Mesenteric fat pad (tissue), 1 donor: Measurements from ENCODE around the gene TRABD2B. TPM values are rescaled to one million over a fixed set of nuclear protein-coding genes. Genes with fewer than 3 reads are reported as not detected.

ENCODE experiments used
- DNase-seq: peaks from one replicate; pipeline ENCODE4 v3.0.0-alpha.2; 2020; ENCODE audit warnings: low spot score
- total RNA-seq: library from RNA; stranded (reverse); fragmentation: NEBNext Ultra II Directional; extraction: Animal tissue kit (Norgen Biotek cat#: 25700); gene quantifications from one replicate; pipeline ENCODE4 v1.2.1, GENCODE V29; 2021
- donor health status: DM: yes; HTN: yes; CAD: no.

Gene TRABD2B
- total RNA-seq, 1 donor from 2014 or later, result 2.3 TPM

GRCh38 chr1:47855230-47855629 is 142.0 kb downstream of the TRABD2B start:
- no peak for DNase-seq

DNA sequence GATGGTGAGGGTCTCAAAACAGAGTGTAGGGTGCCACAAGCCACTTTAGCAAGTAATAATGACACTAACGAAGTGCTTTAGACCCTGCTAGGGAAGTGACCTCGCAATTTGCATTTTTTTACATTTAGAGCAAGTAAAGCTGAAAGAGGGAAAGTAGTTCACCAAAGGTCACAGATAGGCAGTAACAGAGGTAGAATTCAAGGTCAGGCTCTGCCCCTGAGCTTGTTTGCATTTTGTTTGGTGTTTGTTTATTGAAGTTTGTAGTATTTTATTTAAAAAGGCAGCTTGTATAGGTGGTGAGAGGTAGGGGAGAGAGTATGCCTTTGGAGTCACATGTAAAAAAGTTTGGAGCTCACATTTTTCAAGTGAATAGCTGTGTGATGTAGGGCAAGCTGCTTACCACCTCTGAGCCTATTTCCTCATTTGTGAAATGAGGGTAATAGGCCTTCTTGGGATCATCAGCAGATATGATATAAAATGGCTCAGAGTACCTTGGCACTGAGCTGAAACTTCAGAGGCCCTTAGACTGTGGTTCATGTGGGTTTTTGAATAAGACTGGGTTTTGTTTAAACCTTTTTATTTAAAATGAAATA is 142.5 kb downstream of the TRABD2B start:
- no peak for DNase-seq

- no peak for DNase-seq
These were observed 143.3 kb downstream of the TRABD2B start for GRCh38 chr1:47853852-47854251.

GRCh38 chr1:47853059-47853458 is 144.1 kb downstream of the TRABD2B start:
- peak; percentile 72 for DNase-seq

- DNase-seq, result peak; percentile 74
These were observed 145.0 kb downstream of the TRABD2B start for GRCh38 chr1:47852006-47852718.

GRCh38 chr1:47850451-47850850 is 146.7 kb downstream of the TRABD2B start:
- peak; percentile 59 for DNase-seq

DNA sequence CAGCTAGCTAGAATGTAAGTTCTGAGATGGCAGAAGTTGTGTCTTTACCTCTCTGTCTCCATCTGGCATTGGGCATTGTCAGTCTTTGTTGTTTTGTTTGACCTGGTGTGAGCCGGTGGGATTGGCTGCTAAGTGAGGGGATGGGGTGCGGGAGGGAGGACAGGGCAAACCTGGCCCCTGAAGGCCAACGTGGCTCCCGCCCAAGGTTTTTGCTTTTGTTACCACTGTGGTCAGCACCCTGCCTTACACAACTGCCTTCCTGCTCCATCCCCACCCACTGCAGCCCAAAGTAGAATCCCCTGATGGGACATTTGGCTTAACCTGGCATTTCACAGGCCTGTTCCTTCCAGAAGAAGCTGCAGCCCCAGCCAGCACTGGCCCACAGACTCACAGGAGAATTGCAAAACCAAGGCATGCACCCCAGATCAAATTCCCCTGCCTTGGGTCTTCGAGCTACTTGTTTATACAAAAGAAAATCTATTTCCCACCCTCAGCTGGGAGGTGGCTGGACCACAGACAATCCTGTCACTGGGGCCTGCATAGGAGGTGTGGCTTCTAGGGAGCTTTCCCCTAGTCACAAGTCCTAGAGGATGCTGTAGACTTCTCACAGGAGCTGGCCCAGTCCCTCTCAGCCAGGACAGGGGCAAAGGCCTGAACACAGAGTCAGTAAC is 147.5 kb downstream of the TRABD2B start:
- DNase-seq, result peak; percentile 72

DNA sequence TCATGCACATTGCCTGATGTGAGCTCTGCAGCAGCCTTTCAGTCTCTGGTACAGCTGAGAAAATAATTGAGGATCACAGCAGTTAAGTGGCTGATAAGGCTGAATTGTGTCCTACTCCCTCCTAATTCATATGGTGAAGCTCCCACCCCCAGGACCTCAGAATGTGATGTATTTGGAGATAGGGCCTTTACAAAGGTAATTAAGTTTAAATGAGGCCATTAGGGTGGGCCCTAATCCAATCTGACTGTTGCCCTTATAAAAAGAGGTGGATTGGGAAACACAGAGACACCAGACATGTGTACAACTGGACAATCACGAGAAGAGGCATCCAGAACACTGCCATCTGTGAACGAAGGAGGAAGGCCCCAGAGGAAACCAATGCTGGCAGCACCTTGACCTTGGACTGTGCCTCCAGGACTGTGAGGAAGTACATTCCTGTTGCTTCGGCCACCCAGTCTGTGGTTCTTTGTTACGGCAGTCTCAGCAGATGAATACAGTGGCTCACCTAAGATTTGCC is 148.1 kb downstream of the TRABD2B start:
- DNase-seq, result peak; percentile 12

DNA sequence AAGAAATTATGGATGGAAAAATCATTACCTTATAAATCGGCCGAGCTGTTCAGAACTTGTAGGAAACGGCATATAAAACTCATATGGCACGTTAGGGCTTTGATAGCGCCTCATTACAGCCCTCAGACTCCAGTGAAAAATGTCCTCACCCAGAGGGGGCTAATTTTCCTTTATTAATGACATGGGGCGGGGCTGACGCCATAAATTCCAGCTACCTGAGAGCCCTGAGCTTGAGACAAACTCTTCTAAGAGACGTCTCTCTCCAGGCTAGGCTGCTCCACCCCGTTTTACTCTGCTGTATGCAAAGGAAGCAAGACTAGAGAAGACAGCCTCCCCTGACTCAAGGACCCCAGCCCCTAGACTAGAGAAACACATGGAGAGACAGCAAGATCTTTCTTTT is 149.4 kb downstream of the TRABD2B start:
- peak; percentile 18 for DNase-seq

GRCh38 chr1:47844558-47844955 is 152.6 kb downstream of the TRABD2B start:
- no peak for DNase-seq

DNA sequence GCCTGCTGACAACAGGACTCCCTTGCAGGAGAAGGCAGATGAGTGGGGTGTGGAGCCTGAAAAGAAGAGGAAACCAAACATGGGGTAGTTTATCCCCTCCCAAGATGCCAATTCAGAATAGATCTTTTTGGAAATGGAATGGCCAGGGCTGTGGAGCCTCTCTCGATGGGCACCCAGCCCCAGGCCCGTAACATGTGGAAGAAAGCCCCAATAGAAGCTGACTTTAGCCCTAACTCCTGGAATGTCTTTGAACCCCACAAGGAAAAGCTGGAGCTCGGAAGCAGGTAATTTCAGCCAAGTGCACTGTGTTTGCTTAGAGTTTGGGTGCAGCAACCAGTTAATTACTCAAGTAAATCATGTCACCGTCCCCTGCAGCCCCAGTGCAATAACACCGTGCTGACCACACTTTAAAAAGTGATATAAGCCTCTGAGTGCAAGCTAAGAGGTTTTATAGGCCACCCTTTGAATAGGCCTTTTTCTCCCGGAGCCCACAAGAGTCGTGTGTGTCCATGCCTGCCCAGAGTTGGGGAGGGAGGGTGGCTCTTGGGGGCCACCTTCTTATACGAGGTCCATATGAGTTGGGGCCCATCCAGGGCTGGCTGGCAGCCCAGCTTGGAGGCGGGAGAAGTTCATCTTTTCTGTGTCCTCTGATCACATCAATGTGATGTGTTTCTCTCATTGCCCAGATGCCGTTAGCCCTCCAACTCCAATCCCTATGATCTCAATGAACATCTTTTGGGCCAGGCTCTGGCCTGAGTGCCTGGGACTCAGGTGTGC is 153.2 kb downstream of the TRABD2B start:
- DNase-seq, result peak; percentile 73

- DNase-seq, result peak; percentile 64
These were observed 154.1 kb downstream of the TRABD2B start for GRCh38 chr1:47843059-47843458.

- peak; percentile 43 for DNase-seq
These were observed 154.8 kb downstream of the TRABD2B start for GRCh38 chr1:47842228-47842919.

DNA sequence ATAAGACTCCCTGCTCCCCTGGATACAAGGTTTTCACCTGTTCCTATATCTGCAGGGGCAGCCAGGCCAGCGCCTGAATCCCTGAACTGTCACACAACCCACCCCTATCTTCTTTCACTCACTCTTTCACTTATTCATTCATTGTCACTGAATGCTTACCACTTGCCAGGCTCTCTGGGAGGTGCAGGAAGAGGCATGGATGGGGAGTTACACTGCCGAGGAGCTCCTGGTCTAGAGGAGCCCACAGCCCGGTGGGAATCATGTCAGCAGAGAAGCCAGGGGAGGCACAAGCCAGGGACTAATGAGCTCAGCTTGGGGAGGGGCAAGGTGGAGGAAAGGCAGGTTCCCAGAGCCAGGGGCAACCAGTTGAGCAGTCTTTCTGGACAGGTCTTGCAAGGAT is 155.8 kb downstream of the TRABD2B start:
- peak; percentile 59 for DNase-seq

- peak; percentile 49 for DNase-seq
These were observed 156.6 kb downstream of the TRABD2B start for GRCh38 chr1:47840393-47841190.

DNA sequence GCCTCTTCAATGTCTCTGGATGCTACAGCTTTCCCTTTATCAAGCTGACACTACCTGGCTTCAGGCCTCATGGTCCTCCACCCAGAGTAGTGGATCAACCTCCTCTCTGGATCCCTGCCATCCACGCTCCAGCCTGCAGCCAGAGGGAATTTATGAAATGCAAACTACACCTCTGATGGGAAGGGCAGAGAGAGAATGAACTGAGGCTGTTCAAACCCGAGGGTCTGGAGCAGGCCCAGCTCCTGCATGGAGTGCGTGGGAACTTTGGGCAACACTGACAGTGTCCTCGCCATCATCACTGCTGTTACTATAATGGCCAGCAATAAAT is 157.8 kb downstream of the TRABD2B start:
- DNase-seq, result peak; percentile 39

DNA sequence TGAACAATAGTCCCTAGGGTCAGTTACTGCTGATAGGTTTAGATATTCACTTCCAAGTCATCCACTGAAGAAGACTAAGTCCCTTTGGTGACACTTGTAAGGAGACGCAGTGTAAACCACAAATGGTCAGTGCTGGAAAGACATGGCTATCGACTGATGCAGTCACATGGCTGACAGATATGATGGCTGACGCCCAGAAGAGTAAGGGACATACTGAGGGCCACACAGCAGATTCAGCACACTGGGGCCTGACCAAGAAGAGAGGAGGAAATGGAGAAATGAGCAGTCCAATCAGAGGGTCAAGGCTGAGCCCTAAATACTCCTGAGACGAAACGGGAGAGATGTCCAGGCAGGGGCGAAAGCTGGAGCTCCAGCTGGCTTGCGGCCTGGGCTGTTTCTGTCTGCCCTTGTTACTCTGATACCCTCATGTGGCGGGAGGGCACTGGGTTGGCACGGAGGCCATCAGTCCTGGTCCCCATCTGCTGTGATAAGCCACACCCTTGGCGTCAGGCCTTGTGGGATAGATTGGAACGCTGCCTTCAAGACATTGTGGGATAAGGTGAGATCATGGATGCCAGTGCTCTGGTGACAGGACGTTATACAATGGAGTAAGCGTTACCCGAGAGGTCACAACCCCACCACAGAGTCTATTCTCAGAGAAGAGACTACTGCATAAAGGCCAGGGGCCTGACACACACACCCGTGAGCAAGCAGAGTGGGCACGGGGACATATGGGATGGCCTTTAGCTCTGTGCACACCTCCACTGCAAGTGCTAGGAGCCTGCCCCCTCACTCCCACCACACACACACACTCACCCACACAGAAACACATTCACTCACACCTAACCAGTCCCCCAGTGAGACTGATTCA is 158.4 kb downstream of the TRABD2B start:
- DNase-seq, result peak; percentile 84

DNA sequence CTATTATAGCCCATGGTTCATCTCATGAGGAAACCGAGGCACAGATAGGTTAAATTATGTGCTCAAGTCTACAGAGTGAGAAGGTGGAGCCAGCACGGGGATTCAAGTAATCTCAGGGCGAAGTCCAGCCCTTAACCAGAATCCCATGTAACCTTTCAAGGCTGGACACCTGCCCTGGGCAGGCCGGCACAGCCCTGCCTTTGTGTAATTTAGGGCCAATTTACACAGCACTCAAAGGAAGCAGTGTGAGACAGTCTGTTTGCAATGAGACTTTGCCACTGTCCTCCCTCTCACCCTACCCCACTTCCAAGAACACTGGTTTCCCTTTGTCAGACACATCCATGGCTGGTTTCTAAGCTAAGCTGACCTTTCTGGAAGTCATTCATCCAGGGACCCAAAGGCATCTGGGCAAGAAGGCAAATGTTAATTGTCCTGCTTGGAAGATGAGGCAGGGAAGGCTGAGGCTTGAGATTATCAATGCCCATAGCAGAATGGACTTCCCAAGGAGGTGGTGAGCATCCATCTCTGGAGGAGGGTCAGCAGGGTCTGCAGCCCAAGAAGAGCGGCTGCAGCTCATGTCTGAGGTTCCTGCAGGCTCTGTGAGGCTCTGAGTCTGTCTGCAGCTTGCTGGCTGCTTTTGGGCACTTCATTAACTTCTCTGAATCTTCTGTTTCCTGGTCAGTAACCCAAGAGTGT is 159.2 kb downstream of the TRABD2B start:
- DNase-seq, result peak; percentile 45
